GM23338 (cell line): Measurements from ENCODE around the gene CYP24A1. TPM values are rescaled to one million over a fixed set of nuclear protein-coding genes. Genes with fewer than 3 reads are reported as not detected.

ENCODE experiments used
- ATAC-seq: fragments of 200-7000 bp; cut with Tn5 transposase; 3 replicates; pipeline ENCODE4 v1.9.1; 2020
- DNase-seq: peaks from one replicate; pipeline ENCODE4 v3.0.0-alpha.2; 2015; ENCODE audit warnings: low spot score
- H2AFZ ChIP-seq: fragments of 200-600 bp; sonication (generic); 2 replicates; pipeline ENCODE4 v1.8.0; 2016; ENCODE audit warnings: antibody characterized with exemption, mild to moderate bottlenecking, moderate library complexity
- H3F3A ChIP-seq: fragments of 200-600 bp; sonication (generic); replicated peaks from 2 replicates; pipeline ENCODE4 v1.8.0; 2017; ENCODE audit warnings: antibody characterized with exemption, mixed run types, low read depth
- H3K27ac ChIP-seq: fragments of 200-600 bp; sonication (generic); 2 replicates; pipeline ENCODE4 v1.6.1; 2016; ENCODE audit warnings: low read depth
- H3K27me3 ChIP-seq: fragments of 200-600 bp; sonication (generic); 2 replicates; pipeline ENCODE4 v1.8.0; 2016; ENCODE audit warnings: mild to moderate bottlenecking, mixed run types, moderate library complexity; ENCODE audit not compliant: insufficient read depth
- H3K36me3 ChIP-seq: fragments of 200-600 bp; sonication (generic); 2 replicates; pipeline ENCODE4 v1.8.0; 2016; ENCODE audit warnings: mild to moderate bottlenecking; ENCODE audit not compliant: insufficient read depth
- H3K4me1 ChIP-seq: fragments of 200-600 bp; sonication (generic); 2 replicates; pipeline ENCODE4 v1.8.0; 2016; ENCODE audit warnings: mild to moderate bottlenecking, moderate library complexity; ENCODE audit not compliant: insufficient read depth
- H3K4me2 ChIP-seq: fragments of 200-600 bp; sonication (generic); 2 replicates; pipeline ENCODE4 v1.7.1; 2017; ENCODE audit warnings: mixed run types
- H3K4me3 ChIP-seq: fragments of 200-600 bp; sonication (generic); 2 replicates; pipeline ENCODE4 v1.6.1; 2016; ENCODE audit warnings: mixed run types
- H3K79me2 ChIP-seq: fragments of 200-600 bp; sonication (generic); replicated peaks from 2 replicates; pipeline ENCODE4 v1.8.0; 2017; ENCODE audit warnings: mild to moderate bottlenecking; ENCODE audit not compliant: insufficient read depth
- H3K9me2 ChIP-seq: fragments of 200-600 bp; sonication (generic); 2 replicates; pipeline ENCODE4 v1.8.0; 2017; ENCODE audit not compliant: insufficient read depth
- H4K20me1 ChIP-seq: fragments of 200-600 bp; sonication (generic); replicated peaks from 2 replicates; pipeline ENCODE4 v1.8.0; 2017; ENCODE audit warnings: mild to moderate bottlenecking; ENCODE audit not compliant: insufficient read depth
- H3K27ac Mint-ChIP-seq: 2 replicates; pipeline ENCODE4 v1.8.0; 2020; ENCODE audit warnings: inconsistent platforms, mild to moderate bottlenecking, moderate library complexity, mixed read lengths
- H3K27me3 Mint-ChIP-seq: 3 replicates; pipeline ENCODE4 v1.8.0; 2022; ENCODE audit warnings: low read depth, mild to moderate bottlenecking, moderate library complexity, mixed read lengths, inconsistent platforms; ENCODE audit not compliant: insufficient read depth, poor library complexity
- H3K36me3 Mint-ChIP-seq: 3 replicates; pipeline ENCODE4 v1.8.0; 2021; ENCODE audit warnings: low read depth, mild to moderate bottlenecking, inconsistent platforms, moderate library complexity, mixed read lengths
- H3K4me1 Mint-ChIP-seq: 3 replicates; pipeline ENCODE4 v1.8.0; 2020; ENCODE audit warnings: mild to moderate bottlenecking, inconsistent platforms, mixed read lengths
- H3K4me3 Mint-ChIP-seq: 3 replicates; pipeline ENCODE4 v1.8.0; 2021; ENCODE audit warnings: moderate library complexity, mild to moderate bottlenecking, inconsistent platforms, mixed read lengths
- H3K9me3 Mint-ChIP-seq: 3 replicates; pipeline ENCODE4 v1.8.0; 2020; ENCODE audit warnings: moderate library complexity, mild to moderate bottlenecking, inconsistent platforms, mixed read lengths
- CREB1 ChIP-seq: fragments of 250-450 bp; sonication (Bioruptor Pico); IDR thresholded peaks from 2 replicates; pipeline ENCODE4 v1.5.0; 2020; ENCODE audit warnings: low read depth, mild to moderate bottlenecking, moderate library complexity
- EZH2phosphoT487 ChIP-seq: fragments of 200-600 bp; sonication (generic); IDR thresholded peaks from one replicate; pipeline ENCODE4 v1.8.1; 2018; ENCODE audit warnings: antibody characterized with exemption; ENCODE audit not compliant: unreplicated experiment
- JUNB ChIP-seq: IDR thresholded peaks from one replicate; pipeline ENCODE4 v1.6.1; 2016; ENCODE audit warnings: antibody characterized with exemption; ENCODE audit not compliant: unreplicated experiment
- POLR2AphosphoS5 ChIP-seq: IDR thresholded peaks from 2 replicates; pipeline ENCODE4 v1.6.1; 2016; ENCODE audit warnings: antibody characterized with exemption, low read depth
- STAT1 ChIP-seq: IDR thresholded peaks from one replicate; pipeline ENCODE4 v1.6.1; 2016; ENCODE audit warnings: antibody characterized with exemption; ENCODE audit not compliant: unreplicated experiment
- ZNF114 ChIP-seq: fragments of 250-450 bp; sonication (Bioruptor Pico); IDR thresholded peaks from 2 replicates; pipeline ENCODE4 v1.5.0; 2020; ENCODE audit warnings: mild to moderate bottlenecking, moderate library complexity
- ZNF331 ChIP-seq: fragments of 250-450 bp; sonication (Bioruptor Pico); IDR thresholded peaks from 2 replicates; pipeline ENCODE4 v1.5.0; 2020; ENCODE audit warnings: low read depth, mild to moderate bottlenecking, moderate library complexity
- polyA plus RNA-seq: library from polyadenylated mRNA; unstranded; fragments of >200 nt; fragmentation: Nextera tagmentation; extraction: Ambion mirVana; gene quantifications from 2 replicates; pipeline ENCODE4 v1.2.1, GENCODE V29; 2016
- total RNA-seq: library from RNA; depleted of rRNA; stranded (reverse); fragments of >200 nt; shearing (Covaris generic); gene quantifications from 2 replicates; pipeline ENCODE4 v1.2.3, GENCODE V29; 2014
- TF ChIP-seq, protein P1 (sequence below), 2 experiments: fragments of 200-600 bp in 1 of 2; sonication (generic) in 1 of 2; conservative IDR thresholded peaks; 2 replicates each; pipeline versions ENCODE4 v1.5.1 to v1.6.1; 2016 to 2017; ENCODE audit warnings: antibody characterized with exemption in 2 of 2, low read depth in 2 of 2, mild to moderate bottlenecking in 2 of 2, moderate library complexity in 1 of 2
- TF ChIP-seq, protein P2 (sequence below): fragments of 250-450 bp; sonication (Bioruptor Pico); IDR thresholded peaks from 2 replicates; pipeline ENCODE4 v1.5.0; 2020; ENCODE audit warnings: mild to moderate bottlenecking, moderate library complexity

CYP24A1 gene
- total and polyA plus RNA-seq, 2 experiments from 2014 or later, result 0.10 TPM; not detected in 1

DNA sequence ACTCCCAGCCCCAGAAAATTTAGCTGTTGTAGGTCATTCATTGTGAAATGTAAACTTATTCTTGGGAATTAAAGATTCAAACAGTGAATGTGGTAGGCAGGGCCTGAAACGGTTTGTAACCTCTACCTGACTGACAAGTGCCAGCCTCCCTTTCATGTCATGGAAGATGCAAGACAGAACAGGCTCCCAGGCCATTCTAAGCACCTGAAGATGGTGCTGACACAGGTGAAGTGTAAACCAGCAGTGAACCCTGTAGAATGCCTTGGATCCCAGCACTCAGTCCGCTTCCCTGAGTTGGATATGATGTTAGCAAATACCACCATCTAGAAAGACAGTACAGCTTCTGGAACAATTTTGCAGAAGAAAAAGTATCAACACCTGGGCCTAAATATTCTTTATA, 19.3 kb downstream of the CYP24A1 start:
- H3K4me1 ChIP-seq, result peaks cover 6% of the 10 kb centered on the region
- no peaks in the 10 kb centered on the region for H3K27me3 ChIP-seq
- H2AFZ ChIP-seq, result no peak overlapping the region
- no peaks in the 10 kb centered on the region for H3K9me3 Mint-ChIP-seq
- no peaks in the 10 kb centered on the region for H3F3A ChIP-seq
- H3K4me3 ChIP-seq, result no peak overlapping the region
- H3K4me2 ChIP-seq, result no peak overlapping the region
- no peak overlapping the region for H3K4me3 Mint-ChIP-seq
- peaks cover 12% of the 10 kb centered on the region for H3K4me1 Mint-ChIP-seq
- no peaks in the 10 kb centered on the region for H3K9me2 ChIP-seq
- no peaks in the 10 kb centered on the region for H3K36me3 ChIP-seq
- H4K20me1 ChIP-seq, result no peaks in the 10 kb centered on the region
- H3K79me2 ChIP-seq, result no peaks in the 10 kb centered on the region
- no peaks in the 10 kb centered on the region for H3K27me3 Mint-ChIP-seq
- no peak for DNase-seq
- no peak overlapping the region for H3K27ac ChIP-seq
- no peak overlapping the region for H3K27ac Mint-ChIP-seq
- no peak for ATAC-seq
- TF ChIP-seq JUNB, result no peak
- TF ChIP-seq EZH2phosphoT487, result no peak
- no peak for TF ChIP-seq ZNF331 (CRISPR knock-in tag)
- TF ChIP-seq STAT1, result no peak
- TF ChIP-seq, protein P1, sequence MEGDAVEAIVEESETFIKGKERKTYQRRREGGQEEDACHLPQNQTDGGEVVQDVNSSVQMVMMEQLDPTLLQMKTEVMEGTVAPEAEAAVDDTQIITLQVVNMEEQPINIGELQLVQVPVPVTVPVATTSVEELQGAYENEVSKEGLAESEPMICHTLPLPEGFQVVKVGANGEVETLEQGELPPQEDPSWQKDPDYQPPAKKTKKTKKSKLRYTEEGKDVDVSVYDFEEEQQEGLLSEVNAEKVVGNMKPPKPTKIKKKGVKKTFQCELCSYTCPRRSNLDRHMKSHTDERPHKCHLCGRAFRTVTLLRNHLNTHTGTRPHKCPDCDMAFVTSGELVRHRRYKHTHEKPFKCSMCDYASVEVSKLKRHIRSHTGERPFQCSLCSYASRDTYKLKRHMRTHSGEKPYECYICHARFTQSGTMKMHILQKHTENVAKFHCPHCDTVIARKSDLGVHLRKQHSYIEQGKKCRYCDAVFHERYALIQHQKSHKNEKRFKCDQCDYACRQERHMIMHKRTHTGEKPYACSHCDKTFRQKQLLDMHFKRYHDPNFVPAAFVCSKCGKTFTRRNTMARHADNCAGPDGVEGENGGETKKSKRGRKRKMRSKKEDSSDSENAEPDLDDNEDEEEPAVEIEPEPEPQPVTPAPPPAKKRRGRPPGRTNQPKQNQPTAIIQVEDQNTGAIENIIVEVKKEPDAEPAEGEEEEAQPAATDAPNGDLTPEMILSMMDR (conservative IDR thresholded peaks at IDR 0.05; ENCODE audit: low read depth in 2 of 2), result no peak
- TF ChIP-seq ZNF114 (CRISPR knock-in tag), result no peak
- no peaks in the 10 kb centered on the region; the same call in 2 of the 3 replicates for H3K36me3 Mint-ChIP-seq

DNA sequence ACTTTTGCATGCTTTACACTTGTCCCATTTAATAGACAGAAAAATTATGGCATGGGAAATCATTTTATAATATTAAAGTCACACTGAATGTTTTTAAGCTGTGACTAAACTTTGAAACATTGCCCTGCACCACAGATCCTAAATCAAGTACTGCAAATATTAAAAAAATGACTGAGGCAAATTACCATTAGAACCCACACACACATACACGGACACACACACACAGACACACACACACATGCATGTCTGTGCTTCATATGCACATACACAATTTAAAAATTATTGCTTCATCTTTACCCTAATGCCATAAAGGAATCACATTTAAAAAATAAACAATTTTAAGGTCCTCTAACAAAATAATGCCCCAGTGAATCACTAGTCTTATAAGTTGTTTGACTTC, 19.9 kb downstream of the CYP24A1 start:
- no peaks in the 10 kb centered on the region for H3K9me2 ChIP-seq
- H3K4me1 ChIP-seq, result peaks cover 6% of the 10 kb centered on the region
- no peak overlapping the region for H2AFZ ChIP-seq
- Mint-ChIP-seq H3K9me3 (no peaks in the 10 kb centered on the region), H3K27me3 (no peaks in the 10 kb centered on the region), H3K36me3 (no peaks in the 10 kb centered on the region; the same call in 2 of the 3 replicates), H3K4me1 (peaks cover 17% of the 10 kb centered on the region), H3K4me3 (no peak overlapping the region), H3K27ac (no peak overlapping the region)
- H3K27ac ChIP-seq, result no peak overlapping the region
- no peak overlapping the region for H3K4me3 ChIP-seq
- no peaks in the 10 kb centered on the region for H3F3A ChIP-seq
- no peaks in the 10 kb centered on the region for H3K79me2 ChIP-seq
- no peaks in the 10 kb centered on the region for H4K20me1 ChIP-seq
- H3K4me2 ChIP-seq, result no peak overlapping the region
- ATAC-seq (no peak), DNase-seq (no peak)
- H3K27me3 ChIP-seq, result no peaks in the 10 kb centered on the region
- no peaks in the 10 kb centered on the region for H3K36me3 ChIP-seq
- TF ChIP-seq, protein P2, sequence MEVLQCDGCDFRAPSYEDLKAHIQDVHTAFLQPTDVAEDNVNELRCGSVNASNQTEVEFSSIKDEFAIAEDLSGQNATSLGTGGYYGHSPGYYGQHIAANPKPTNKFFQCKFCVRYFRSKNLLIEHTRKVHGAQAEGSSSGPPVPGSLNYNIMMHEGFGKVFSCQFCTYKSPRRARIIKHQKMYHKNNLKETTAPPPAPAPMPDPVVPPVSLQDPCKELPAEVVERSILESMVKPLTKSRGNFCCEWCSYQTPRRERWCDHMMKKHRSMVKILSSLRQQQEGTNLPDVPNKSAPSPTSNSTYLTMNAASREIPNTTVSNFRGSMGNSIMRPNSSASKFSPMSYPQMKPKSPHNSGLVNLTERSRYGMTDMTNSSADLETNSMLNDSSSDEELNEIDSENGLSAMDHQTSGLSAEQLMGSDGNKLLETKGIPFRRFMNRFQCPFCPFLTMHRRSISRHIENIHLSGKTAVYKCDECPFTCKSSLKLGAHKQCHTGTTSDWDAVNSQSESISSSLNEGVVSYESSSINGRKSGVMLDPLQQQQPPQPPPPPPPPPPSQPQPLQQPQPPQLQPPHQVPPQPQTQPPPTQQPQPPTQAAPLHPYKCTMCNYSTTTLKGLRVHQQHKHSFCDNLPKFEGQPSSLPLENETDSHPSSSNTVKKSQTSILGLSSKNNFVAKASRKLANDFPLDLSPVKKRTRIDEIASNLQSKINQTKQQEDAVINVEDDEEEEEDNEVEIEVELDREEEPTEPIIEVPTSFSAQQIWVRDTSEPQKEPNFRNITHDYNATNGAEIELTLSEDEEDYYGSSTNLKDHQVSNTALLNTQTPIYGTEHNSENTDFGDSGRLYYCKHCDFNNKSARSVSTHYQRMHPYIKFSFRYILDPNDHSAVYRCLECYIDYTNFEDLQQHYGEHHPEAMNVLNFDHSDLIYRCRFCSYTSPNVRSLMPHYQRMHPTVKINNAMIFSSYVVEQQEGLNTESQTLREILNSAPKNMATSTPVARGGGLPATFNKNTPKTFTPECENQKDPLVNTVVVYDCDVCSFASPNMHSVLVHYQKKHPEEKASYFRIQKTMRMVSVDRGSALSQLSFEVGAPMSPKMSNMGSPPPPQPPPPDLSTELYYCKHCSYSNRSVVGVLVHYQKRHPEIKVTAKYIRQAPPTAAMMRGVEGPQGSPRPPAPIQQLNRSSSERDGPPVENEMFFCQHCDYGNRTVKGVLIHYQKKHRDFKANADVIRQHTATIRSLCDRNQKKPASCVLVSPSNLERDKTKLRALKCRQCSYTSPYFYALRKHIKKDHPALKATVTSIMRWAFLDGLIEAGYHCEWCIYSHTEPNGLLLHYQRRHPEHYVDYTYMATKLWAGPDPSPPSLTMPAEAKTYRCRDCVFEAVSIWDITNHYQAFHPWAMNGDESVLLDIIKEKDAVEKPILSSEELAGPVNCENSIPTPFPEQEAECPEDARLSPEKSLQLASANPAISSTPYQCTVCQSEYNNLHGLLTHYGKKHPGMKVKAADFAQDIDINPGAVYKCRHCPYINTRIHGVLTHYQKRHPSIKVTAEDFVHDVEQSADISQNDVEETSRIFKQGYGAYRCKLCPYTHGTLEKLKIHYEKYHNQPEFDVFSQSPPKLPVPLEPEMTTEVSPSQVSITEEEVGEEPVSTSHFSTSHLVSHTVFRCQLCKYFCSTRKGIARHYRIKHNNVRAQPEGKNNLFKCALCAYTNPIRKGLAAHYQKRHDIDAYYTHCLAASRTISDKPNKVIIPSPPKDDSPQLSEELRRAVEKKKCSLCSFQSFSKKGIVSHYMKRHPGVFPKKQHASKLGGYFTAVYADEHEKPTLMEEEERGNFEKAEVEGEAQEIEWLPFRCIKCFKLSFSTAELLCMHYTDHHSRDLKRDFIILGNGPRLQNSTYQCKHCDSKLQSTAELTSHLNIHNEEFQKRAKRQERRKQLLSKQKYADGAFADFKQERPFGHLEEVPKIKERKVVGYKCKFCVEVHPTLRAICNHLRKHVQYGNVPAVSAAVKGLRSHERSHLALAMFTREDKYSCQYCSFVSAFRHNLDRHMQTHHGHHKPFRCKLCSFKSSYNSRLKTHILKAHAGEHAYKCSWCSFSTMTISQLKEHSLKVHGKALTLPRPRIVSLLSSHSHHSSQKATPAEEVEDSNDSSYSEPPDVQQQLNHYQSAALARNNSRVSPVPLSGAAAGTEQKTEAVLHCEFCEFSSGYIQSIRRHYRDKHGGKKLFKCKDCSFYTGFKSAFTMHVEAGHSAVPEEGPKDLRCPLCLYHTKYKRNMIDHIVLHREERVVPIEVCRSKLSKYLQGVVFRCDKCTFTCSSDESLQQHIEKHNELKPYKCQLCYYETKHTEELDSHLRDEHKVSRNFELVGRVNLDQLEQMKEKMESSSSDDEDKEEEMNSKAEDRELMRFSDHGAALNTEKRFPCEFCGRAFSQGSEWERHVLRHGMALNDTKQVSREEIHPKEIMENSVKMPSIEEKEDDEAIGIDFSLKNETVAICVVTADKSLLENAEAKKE, result no peak
- no peak for TF ChIP-seq JUNB
- TF ChIP-seq ZNF114 (CRISPR knock-in tag), result no peak
- TF ChIP-seq CREB1 (CRISPR knock-in tag), result no peak
- no peak for TF ChIP-seq POLR2AphosphoS5
- TF ChIP-seq ZNF331 (CRISPR knock-in tag), result no peak
- TF ChIP-seq, protein P1 (conservative IDR thresholded peaks at IDR 0.05; ENCODE audit: low read depth in 2 of 2), result no peak
